Left forelimb (tissue), 1 donor: ENCODE data around the gene YBX3.
"Not testable (repeated sequence)": the region's sequence is repeated elsewhere in the genome, so short reads cannot be mapped to it uniquely, and the experiment has no call there.

Experiments
- DNase-seq: peaks from one replicate; pipeline ENCODE4 v3.0.0-alpha.2; 2018; ENCODE audit warnings: low spot score

The YBX3 gene

DNA sequence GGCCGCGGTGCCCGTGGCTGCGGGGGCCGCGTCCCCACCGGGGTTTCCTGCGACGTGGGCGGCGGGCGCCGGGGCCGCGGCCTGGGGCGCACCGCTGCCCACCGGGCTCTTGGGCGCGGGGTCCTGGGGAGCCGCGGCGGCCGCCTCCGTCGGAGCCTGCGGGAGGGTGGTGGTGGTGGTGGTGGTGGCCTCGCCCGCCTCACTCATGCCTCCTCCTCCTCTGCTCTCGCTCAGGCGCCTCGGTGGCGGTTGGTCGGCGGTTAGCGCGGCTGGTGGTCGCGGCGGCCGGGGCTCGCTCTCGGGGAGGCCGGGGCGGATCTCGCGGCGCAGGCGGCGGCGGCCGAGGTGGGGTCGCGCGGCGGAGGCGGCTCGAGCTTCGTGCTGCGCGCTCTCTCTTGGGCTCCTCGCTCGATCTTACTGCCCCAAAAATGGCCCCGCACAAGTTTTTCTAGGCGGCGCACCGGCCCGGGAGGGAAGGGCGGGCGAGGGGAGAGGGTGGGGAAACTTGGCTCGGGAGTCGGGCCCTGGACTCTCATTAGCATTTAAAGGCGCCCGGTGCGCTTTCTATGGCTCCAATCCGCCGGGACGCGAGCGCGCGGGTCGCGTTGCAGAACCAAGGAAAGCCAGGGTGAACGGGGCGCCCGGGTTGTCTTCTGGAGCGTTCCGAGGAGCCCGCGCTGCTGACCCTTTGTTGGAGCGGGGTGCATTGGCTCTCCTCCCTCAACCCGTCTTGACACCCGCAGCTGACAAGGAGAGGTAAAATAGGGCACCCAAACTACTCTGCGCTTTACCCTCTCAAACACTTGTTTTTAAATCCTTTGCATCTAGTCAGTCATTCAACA is at the start of gene YBX3:
YBX3 (minus strand) TSS at position 419 of the 842 bp plus-strand sequence; CDS start at position 207, 212 bp downstream.
- peak; percentile 88 for DNase-seq

DNA sequence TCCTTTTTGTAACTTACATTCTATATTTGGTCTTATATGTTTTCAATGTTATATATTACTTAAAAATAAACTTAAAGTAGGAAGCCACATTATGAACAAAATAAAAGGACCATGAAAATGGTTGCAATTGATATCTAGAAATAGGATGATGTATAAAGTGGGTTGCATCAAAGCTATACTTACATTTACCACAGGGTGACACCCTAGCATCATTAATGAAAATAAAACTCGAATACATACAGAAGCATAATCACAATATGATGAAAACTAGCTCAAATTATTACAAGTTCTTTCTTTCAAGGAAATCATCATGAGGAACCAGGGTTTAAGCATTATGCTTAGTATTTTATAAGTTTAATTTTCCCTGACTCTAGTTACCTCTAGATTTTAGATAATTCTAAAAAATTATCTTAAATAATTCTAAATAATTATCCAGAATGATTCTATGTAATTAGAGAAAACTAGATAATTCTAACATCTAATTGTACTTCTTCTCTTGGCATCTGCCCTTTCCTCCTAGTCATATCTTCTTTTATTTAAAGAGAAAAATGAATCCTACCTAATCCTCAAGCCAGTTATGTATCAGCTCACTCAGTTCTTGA is 48.1 kb upstream of the YBX3 start:
- no peak for DNase-seq

DNA sequence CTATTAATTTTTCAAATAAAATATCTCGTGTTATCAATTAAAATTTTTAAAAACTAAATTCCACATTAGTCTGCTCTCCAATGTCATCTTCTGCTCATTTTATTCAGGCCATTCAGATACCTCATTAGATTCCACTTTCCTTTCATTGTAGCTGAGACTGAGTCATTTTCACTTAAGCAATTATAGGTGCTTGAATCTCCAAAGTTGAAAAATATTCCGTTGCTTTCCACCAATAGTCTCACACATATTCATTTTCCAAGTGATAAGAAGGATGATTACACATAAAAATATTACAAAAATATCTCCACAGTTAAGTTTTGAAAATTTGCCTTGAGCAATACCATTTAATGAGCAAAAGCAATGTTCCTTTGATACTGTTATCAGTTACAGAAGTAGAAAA is 36.5 kb upstream of the YBX3 start:
- no peak for DNase-seq

DNA sequence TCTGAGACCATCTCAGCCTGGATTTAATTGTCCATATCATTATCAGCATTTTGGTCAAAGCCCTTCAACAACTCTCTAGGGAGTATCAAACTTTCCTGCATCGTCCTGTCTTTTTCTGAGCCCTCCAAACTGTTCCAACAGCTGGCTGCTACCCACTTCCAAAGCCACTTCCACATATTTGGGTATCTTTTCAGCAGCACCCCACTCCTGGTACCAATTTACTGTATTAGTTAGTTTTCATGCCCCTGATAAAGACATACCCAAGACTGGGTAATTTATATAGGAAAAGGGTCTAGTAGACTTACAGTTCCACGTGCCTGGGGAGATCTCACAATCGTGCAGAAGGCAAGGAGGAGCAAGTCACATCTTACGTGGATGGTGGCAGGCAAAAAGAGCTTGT is 33.1 kb upstream of the YBX3 start:
- no peak for DNase-seq

DNA sequence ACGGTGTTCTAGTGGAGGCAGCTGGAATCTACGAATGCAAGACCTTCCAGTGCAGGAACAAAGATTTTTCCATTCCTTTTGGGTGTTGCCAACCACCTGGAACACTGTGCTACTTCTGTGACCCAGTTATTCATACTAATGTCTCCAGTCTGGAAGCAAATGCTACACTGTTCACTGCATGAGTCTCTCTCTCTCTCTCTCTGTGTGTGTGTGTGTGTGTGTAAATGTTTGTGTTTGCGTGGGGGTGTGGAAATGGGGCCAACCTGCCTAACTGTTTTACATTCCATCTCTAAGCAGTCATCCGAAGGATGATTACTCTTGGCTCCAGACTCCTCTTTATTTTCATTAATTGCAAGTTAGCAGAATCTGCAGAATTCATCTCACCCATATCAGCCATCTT is 29.9 kb upstream of the YBX3 start:
- no peak for DNase-seq

DNA sequence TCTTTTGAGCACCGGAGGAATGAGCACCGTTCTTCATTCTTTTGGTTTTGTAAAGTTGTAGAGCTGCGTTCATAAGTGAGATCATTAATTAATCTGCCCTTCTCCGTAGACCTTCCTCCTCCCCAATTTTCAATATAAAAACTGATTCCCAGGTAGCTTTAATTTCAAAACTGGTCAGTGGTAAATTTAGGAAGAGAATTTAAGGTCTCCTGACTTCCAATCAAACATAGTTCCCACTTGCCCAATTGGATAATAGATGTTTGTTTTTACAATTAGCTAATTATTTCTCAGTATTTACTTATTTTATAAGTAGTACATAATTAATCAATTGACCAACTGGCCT is 27.2 kb upstream of the YBX3 start:
- no peak for DNase-seq

DNA sequence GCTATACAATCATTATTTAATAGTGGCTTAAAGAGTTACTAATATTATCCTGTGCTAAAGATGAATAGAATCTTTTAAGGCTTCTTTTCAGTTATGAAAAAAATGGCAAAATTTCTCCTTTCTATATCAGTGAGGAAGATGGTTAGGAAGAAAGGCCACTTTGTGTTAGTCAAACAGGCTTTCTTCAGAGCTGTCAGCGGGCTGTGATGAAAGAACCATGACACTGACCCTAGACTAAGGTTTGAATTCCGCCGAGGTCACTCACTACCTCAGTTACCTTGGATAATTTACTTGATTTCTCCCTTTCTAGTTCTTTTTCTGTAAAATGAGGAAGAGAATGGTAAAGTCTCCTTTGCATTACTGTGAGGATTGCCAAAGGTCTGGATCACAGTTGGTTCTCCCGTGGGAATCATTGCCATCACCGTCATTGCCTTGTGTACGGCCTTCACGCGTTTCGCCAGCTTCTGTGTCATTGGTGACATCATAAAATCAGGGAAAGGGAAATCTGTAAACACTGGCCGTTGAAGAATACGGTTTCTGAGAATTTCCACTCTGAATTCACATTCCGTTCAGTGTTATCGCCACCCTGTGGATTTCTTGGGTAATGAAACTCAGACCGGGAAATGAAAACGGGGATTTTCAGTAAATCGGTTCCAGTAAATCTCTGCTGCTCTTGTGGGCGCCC is 26.7 kb upstream of the YBX3 start:
- peak; percentile 78 for DNase-seq

DNA sequence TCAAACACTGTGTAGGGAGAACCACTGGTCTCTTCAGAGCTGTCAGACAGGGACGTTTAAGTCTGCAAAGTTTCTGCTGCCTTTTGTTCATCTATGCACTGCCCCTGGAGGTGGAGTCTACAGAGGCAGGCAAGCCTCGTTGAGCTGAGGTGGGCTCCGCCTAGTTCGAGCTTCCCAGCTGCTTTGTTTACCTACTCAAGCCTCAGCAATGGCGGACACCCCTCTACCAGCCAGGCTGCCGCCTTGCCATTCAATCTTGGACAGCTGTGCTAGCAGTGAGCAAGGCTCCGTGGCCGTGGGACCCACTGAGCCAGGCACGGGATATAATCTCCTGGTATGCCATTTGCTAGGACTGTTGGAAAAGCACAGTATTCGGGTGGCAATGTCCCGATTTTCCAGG is 24.6 kb upstream of the YBX3 start:
- no peak for DNase-seq

DNA sequence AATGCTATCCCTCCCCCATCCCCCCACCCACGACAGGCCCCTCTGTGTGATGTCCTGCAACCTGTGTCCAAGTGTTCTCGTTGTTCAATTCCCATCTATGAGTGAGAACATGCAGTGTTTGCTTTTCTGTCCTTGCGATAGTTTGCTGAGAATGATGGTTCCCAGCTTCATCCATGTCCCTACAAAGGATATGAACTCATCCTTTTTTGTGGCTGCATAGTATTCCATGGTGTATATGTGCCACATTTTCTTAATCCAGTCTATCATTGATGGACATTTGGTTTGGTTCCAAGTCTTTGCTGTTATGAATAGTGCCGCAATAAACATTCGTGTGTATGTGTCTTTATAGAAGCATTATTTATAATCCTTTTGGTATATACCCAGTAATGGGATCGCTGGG is 20.3 kb upstream of the YBX3 start:
- not testable (repeated sequence) for DNase-seq

DNA sequence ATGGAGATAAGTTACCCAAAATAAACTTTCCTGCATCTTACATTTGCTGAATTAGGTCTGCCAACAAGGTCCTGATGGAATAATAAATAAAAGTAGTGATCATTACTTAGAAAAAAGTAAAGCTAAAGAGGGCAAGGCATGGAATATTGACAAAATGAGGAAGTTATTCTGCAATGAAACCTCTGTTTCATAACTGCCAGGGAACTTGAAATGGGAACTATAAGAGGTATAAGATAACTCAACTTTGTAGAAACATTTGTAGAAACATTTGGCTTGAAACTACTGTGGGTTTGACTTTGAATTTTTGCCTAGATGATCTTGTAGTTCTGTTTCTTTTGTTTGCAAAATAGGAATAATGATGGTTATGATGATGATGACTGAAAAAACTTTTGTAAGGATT is 18.7 kb upstream of the YBX3 start:
- no peak for DNase-seq

DNA sequence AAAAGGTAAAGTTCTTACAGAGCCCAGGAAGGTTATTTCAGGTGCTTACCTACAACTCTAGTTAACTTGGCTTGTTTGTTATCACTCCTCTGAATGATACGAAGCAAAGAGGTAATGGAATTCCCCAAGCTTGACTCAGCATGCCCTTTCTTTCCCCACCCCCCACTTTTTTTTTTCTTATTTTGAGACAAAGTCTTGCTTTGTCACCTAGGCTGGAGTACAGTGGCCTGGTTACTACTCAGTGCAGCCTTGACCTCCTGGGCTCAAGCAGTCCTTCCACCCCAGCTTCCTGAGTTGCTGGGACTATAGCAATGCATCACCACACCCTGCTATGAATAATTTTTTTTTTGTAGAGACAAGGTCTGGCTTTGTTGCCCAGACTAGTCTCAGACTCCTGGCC is 17.1 kb upstream of the YBX3 start:
- DNase-seq = no peak

DNA sequence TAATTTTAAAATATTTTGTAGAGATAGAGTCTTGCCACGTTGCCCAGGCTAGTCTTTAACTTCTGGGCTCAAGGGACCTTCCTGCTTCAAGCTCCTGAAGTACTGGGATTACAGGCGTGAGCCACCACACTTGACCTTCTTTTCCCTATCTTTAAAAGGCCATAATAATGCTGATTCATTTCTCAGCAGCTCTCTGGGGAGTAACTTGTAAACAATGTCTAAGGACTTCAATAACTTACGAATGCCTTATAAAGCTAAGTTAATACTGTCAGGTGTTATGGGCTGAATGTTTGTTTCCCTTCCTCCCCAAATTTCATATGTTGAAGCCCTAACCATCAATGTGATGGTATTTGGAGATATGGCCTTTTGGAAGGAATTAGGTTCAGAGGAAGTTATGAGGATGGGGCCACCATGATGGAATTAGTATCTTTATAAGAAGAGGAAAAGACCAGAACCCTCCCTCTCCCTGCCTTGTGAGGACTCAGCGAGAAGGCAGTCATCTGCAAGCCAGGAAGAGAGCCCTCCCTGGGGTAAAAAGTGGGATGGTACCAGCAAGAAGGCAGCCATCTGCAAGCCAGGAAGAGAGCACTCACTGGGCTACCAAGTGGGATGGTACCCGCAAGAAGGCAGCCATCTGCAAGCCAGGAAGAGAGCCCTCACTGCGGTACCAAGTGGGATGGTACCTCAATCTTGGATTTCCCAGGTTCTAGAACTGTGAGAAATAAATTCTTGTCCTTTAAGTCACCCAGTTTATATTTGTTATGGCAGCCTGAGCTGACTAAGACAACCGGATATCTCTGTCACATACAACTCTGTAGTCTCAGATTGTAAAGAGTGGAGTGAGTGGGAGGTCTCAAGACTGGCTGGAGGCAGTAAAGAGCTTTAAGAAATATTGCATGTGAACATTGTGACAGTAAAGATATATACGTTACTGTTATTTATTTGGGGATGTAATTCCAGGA is 16.3 kb upstream of the YBX3 start:
- no peak for DNase-seq

DNA sequence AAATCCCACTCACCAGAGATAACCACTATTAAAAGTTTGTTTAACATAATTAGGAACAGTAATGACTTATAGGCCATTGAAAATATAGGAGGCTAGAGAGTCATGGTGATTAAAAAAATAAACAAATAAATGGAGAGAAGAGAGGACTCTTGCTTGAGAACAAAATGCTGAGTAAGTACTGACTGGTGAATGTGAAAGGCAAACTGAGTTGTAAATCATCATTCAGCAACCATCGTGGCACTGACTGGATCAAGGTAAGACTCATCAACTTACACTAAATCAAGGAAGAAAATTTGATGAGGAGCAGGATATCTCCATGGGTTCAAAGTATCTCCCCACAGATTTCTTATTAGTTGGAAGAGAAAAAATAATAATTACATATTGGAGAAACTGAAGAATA is 14.1 kb upstream of the YBX3 start:
- DNase-seq = no peak

DNA sequence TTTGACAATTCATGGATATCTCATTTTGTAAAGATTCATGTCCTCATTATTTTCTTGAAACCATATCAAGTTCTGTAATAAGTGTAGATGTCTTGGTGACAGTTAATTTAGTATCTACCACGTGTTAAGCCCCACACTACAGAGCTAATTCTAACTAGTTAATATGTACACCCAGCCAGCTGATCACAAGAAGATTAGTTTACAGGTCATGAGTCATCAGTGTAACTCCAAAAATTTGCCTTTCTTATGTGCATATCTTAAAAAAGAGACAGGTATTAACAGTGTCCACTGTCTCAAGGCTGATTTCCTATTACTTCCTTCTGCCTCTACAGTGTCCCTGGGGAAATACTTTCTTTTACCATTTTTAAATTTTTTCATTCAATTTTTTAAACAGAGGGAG is 13.3 kb upstream of the YBX3 start:
- no peak for DNase-seq

DNA sequence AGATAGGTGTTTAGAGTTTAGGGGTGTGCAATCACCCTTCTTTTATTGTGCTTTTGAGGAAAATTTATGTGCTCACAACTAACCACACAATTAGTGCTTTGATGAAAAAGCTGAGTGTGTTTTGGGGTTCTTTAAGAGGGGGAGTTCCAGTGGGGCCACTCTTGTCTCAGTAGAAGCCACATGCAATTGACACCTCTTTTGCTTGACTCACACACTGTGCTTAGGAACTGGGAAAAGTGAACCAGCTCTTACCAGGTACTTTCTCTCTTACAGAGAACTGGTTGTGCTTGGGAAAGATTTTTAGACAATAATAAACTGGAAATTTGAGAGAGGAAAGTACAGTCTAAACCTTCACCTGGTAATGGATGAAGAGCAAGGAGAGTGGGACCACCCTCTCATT is 12.3 kb upstream of the YBX3 start:
- no peak for DNase-seq

DNA sequence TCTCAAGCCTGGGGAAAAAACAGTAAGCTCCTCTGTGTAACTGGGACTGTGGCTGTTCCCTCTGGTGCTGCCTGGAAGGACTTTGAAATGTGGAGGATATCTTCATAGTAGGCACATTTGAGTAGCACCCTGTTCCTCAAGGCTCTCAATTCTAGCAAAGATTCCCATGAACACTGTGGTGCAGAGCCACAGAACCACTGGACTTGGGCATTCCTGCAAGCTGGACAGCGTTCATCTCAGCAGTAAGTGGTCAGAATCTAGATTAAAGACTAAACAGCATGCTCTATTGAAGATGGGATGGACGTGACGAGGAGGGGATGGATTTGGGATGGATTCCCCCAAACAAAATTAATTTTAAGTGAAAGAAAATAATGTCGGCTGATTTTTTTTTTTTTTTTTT is 9.4 kb upstream of the YBX3 start:
- DNase-seq = no peak

DNA sequence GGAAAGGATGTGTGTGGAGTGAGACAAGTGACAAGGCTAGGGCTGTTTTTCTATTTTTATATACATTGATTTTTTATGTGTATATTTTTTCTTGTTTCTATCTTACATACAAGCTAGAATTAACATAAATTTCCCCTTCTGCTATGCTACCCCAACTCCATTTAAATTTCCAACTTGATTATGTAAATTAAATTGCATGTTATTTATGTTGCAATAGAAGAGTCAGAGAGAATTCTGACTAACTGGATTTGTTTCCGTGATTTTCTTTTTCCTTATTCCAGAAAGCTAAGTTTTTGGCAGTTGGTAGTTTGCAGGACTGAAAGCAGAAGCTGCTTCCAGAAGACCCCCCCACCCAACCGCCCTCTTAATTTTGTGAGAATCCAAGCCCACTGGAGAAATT is 8.9 kb upstream of the YBX3 start:
- DNase-seq = no peak

DNA sequence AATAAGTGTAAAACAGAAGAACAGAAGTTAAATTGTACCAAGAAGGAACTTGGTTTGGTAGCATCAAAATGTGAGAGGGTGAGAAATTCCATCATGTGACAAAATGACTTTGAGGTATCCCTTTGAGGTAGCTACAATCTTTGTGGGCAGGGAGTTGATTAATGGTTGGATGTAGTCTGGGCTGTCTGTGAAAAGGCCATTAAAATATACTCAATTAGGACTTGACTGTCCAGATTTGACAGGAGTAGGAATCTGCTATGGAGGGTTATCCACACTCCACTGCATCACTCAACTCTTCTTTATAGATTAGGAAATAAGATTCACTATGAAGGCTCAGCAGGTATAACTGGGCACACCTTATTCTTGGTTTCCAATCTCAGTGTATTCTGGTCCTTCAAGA is 7.4 kb upstream of the YBX3 start:
- no peak for DNase-seq

DNA sequence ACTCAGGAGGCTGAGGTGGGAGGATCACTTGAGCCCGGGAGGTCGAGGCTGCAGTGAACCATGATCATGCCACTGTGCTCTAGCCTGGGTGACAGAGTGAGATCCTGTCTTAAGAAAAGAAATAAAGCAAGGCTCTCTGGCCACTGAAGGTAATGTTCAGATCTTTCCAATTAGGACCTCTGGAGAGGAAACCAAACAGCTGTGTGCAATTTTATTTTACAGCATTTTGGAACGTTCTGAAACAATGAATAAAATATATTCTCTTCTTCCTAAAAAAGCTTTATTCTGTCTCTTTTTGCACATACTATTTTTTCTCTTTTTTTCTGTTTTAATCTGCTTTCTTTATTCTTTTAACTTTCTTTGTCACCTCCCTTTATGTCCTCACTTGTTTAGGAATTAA is 5.0 kb upstream of the YBX3 start:
- DNase-seq = no peak

DNA sequence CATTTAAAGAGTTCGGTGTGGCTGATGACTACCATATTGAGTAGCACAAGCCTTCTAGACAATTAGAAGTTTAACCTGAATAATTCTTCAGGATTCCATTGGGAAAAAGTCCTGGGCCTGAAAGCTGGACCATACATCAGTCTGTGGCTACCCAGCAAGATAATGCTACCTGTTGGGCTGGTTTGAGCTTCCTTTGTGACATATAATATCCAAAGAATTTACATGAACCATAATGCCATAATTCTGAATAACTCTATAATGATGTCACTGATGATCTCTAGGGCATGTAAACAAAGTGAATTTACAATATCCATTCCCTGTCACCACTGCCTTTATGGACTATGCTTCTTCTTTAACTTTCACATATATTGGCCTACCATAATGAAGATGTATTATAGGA is 3.8 kb upstream of the YBX3 start:
- DNase-seq = no peak

DNA sequence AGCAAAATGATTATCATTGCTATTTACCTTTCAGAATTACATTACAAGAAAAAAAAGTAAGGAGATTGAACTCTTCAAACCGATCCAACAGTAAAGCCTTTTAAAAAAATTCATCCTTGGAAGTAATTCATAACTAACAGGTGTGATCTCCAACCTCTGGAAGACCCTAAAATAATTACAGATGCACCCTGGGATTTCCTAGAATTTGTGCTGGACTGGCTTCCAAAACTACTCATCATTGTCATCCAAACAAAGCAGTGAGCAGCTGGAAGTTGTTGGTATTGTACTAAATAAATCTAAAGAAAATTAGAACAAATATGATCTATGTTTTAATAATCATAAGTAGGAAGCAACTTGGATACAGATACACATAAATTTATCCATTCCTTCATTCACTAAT is 1.9 kb upstream of the YBX3 start:
- DNase-seq = no peak

DNA sequence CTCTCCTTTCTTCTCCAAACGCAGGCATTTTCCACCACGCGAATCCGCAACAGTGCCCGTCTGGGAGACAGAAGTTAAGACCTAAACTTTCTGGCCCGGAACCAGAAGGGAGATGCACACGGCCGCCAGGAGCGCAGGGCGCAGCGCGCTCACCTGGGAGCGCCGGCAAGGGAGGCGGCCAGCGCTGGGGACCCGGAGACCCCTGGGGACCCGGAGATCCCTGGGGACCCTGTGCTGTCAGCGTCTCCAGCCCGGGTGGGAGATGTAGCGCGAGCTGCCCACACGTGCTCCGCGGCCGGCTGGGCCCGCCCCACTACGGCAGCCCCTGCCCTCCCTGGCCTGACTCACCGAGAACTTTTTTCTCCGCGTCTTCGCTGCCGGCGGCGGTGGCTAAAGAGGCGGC is 620 bp downstream of the YBX3 start:
- peak; percentile 78 for DNase-seq
